Measurements from ENCODE around the gene VILL.

GRCh38 chr3:38000242-38000916 is 9.8 kb downstream of the VILL start:
- no peak for TF ChIP-seq CTCF (conservative IDR thresholded peaks at IDR 0.05; ENCODE audit: low read length)
- TF ChIP-seq EZH2phosphoT487 (IDR thresholded peaks at IDR 0.05; ENCODE audit: borderline replicate concordance, low read depth, low read length): no peak

Measured in OCI-LY7 (cell line).